Activated CD8-positive, alpha-beta T cell treated with anti-CD3 and anti-CD28 coated beads for 36 hours (primary cell): ENCODE data around the gene HHATL. TPM values are rescaled to one million over a fixed set of nuclear protein-coding genes. Genes with fewer than 3 reads are reported as not detected.

Experiments
- ATAC-seq: fragments of 200-7000 bp; cut with Tn5 transposase; one replicate; pipeline ENCODE4 v1.10.0; 2021; ENCODE audit warnings: mild to moderate bottlenecking, moderate library complexity
- CTCF ChIA-PET: fragments of 350-600 bp; sonication (Branson Sonifier 250); formaldehyde crosslinking; loops from one replicate; lab custom pipeline; 2021; ENCODE audit warnings: antibody characterized with exemption; lab: Charles Lee
- POLR2A ChIA-PET: fragments of 350-600 bp; sonication (Branson Sonifier 250); formaldehyde crosslinking; loops from one replicate; lab custom pipeline; 2021; ENCODE audit warnings: antibody characterized with exemption; lab: Charles Lee
- DNase-seq: peaks from one replicate; pipeline ENCODE4 v3.0.0-alpha.2; 2020
- H3K27ac Mint-ChIP-seq: one replicate; pipeline ENCODE4 v1.8.0; 2021; ENCODE audit warnings: mild to moderate bottlenecking, mixed read lengths
- H3K27me3 Mint-ChIP-seq: one replicate; pipeline ENCODE4 v1.8.0; 2021; ENCODE audit warnings: mixed read lengths
- H3K36me3 Mint-ChIP-seq: one replicate; pipeline ENCODE4 v1.8.0; 2021; ENCODE audit warnings: low read depth, mixed read lengths
- H3K4me1 Mint-ChIP-seq: one replicate; pipeline ENCODE4 v1.8.0; 2021; ENCODE audit warnings: low read depth, mixed read lengths
- H3K4me3 Mint-ChIP-seq: one replicate; pipeline ENCODE4 v1.8.0; 2021; ENCODE audit warnings: mild to moderate bottlenecking, moderate library complexity, mixed read lengths
- H3K9me3 Mint-ChIP-seq: one replicate; pipeline ENCODE4 v1.8.0; 2021; ENCODE audit warnings: mixed read lengths
- intact Hi-C: fragments of 100-400 bp; cut with micrococcal nuclease; formaldehyde crosslinking; loops from one replicate; pipeline ENCODE4 v1.10.0; 2022
- total RNA-seq, 2 experiments: library from RNA; stranded (reverse); gene quantifications; one replicate each; pipeline ENCODE4 v1.2.3, GENCODE V29; 2021
- TF ChIP-seq, protein P1 (sequence below): fragments of 200-600 bp; IDR thresholded peaks from one replicate; pipeline ENCODE4 v1.8.0; 2022; ENCODE audit warnings: antibody characterized with exemption, mild to moderate bottlenecking

HHATL gene
- total RNA-seq, 2 experiments from 2014 or later, result not detected

DNA sequence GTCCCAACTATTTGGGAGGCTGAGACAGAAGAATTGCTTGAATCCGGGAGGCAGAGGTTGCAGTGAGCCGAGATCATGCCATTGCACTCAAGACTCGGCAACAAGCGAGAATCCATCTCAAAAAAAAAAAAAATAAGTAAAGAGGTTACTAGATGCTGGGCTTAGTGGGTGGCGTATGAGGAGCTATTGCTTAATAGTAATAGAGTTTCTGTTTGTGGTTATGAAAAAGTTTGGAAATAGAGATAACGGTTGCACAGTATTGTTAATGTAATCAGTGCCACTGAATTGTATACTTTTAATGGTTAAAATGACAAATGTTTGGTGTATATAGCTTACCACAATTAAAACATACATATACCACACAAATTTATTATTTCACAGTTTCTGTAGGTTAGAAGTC is 14.7 kb upstream of the HHATL start:
- no peaks in the 10 kb centered on the region for H3K9me3 Mint-ChIP-seq
- no peaks in the 10 kb centered on the region for H3K4me1 Mint-ChIP-seq
- ChIA-PET CTCF (interaction anchor here (1.4 kb wide), 1 partner anchor 27 kb away, joined by 5 read pairs; no protein-coding TSS in a partner anchor), POLR2A (interaction anchor here (0.8 kb wide), 1 partner anchor 15 kb away, joined by 3 read pairs; no protein-coding TSS in a partner anchor)
- no peak for ATAC-seq
- H3K36me3 Mint-ChIP-seq, result no peaks in the 10 kb centered on the region
- no peak overlapping the region for H3K27ac Mint-ChIP-seq
- intact Hi-C loops, result no loop called here
- H3K4me3 Mint-ChIP-seq, result no peak overlapping the region
- no peak for DNase-seq
- H3K27me3 Mint-ChIP-seq, result peaks cover 1% of the 10 kb centered on the region
- TF ChIP-seq, protein P1, sequence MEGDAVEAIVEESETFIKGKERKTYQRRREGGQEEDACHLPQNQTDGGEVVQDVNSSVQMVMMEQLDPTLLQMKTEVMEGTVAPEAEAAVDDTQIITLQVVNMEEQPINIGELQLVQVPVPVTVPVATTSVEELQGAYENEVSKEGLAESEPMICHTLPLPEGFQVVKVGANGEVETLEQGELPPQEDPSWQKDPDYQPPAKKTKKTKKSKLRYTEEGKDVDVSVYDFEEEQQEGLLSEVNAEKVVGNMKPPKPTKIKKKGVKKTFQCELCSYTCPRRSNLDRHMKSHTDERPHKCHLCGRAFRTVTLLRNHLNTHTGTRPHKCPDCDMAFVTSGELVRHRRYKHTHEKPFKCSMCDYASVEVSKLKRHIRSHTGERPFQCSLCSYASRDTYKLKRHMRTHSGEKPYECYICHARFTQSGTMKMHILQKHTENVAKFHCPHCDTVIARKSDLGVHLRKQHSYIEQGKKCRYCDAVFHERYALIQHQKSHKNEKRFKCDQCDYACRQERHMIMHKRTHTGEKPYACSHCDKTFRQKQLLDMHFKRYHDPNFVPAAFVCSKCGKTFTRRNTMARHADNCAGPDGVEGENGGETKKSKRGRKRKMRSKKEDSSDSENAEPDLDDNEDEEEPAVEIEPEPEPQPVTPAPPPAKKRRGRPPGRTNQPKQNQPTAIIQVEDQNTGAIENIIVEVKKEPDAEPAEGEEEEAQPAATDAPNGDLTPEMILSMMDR, result no peak

DNA sequence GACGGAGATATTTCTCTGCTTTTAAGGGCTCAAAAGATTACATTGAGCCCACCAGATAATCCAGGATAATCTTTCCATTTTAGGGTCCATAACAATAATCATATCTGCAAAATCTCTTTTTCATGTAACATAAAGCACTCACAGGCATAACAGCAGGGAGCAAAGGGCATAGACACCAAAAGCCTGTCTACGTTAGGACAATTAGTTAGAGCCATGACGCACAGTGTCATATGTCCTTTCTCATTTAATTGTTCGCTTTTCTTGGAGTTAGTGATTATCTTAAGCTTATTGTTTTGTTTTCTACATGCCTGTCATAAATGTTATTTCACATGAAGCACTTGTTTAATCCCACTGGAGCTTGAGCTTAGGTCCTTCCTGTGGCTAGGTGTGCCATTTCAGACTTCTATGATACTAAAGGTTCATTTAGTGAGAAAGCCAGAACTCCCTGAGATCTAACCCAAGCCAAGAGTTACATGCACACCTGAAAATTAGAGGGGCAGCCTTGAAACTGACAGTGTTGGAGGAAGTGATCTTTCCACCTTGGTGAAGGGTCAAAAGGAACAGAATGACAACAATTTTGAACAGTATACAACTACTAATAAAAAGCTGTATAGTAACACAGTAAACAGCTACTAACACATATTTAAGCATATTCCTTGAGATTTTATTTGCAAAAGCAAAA is 11.7 kb upstream of the HHATL start:
- POLR2A ChIA-PET, result no interaction called here
- intact Hi-C loops, result no loop called here
- CTCF ChIA-PET, result interaction anchor here (0.8 kb wide), 1 partner anchor 168 kb away, joined by 3 read pairs; no protein-coding TSS in a partner anchor
- H3K4me3 Mint-ChIP-seq, result no peak overlapping the region
- H3K9me3 Mint-ChIP-seq, result no peaks in the 10 kb centered on the region
- ATAC-seq (no peak), DNase-seq (no peak)
- no peaks in the 10 kb centered on the region for H3K4me1 Mint-ChIP-seq
- H3K27ac Mint-ChIP-seq, result no peak overlapping the region
- TF ChIP-seq, protein P1, result no peak
- H3K27me3 Mint-ChIP-seq, result peaks cover 1% of the 10 kb centered on the region
- no peaks in the 10 kb centered on the region for H3K36me3 Mint-ChIP-seq

DNA sequence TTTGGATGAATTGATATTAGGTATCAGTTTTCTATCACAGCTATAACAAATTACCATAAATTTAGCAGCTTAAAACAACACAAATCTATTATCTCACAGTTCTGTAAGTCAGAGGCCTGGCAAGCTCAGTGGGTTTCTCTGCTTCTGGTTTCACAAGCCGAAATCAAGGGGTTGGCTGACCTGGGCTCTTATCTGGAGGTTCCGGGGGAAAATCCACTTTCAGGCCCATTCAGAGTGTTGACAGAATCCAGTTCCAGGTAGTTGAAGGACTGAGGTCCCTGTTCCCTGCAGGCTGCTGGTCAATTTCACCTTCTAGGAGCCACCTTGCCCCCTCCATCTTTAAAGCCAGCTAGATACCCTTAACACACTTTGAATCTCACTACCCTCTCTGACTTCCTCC is 11.1 kb upstream of the HHATL start:
- H3K9me3 Mint-ChIP-seq, result no peaks in the 10 kb centered on the region

DNA sequence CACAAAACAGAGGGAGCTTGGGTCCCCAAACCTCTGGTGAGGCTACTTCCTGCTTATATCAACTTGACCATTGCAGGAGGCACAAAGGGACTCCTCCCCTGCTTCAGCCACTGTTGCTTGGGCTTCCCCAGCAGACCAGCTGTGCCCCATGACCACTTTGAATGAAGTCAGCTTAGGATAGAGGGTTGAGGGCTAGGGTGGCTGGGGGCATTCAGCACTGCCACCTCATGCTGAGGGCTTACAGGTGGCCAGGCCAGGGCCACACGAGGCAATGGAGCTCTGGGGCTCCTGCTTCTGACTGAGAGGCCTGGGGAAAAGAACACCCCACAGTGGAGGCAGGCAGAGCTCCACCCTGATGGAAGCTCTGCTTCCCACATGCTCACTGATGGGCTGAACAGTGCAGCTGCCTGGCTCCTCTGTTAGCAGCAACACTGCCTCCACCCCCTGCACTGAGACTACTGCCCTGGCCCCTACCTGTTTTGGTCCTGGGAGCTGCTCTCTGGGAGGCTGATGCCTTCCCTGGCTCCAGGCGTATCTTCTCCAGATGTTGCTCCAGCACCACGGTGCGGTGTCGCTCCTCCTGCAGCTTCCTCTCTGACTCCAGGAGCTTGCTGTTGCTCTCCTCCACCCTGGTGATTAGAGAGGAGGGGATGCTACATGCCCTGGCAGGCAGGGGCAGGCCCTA is 10.2 kb upstream of the HHATL start:
- no peaks in the 10 kb centered on the region for H3K36me3 Mint-ChIP-seq
- H3K27me3 Mint-ChIP-seq, result peaks cover 1% of the 10 kb centered on the region
- DNase-seq (no peak), ATAC-seq (no peak)
- H3K9me3 Mint-ChIP-seq, result no peaks in the 10 kb centered on the region
- ChIA-PET CTCF (interaction anchor here (1.7 kb wide), 1 partner anchor 9 kb away, joined by 4 read pairs; no protein-coding TSS in a partner anchor), POLR2A (no interaction called here)
- no peaks in the 10 kb centered on the region for H3K4me1 Mint-ChIP-seq
- no peak overlapping the region for H3K4me3 Mint-ChIP-seq
- H3K27ac Mint-ChIP-seq, result no peak overlapping the region
- TF ChIP-seq, protein P1, result no peak
- intact Hi-C loops, result no loop called here

More for the DNA sequence above, 11.1 kb upstream of the HHATL start:
- CTCF ChIA-PET, result interaction anchor here (0.8 kb wide), 1 partner anchor 168 kb away, joined by 3 read pairs; no protein-coding TSS in a partner anchor
- intact Hi-C loops, result no loop called here
- POLR2A ChIA-PET, result no interaction called here
- DNase-seq, result no peak
- no peaks in the 10 kb centered on the region for H3K36me3 Mint-ChIP-seq
- ATAC-seq, result no peak
- H3K27ac Mint-ChIP-seq, result no peak overlapping the region
- H3K27me3 Mint-ChIP-seq, result peaks cover 1% of the 10 kb centered on the region
- no peak overlapping the region for H3K4me3 Mint-ChIP-seq
- TF ChIP-seq, protein P1, result no peak
- no peaks in the 10 kb centered on the region for H3K4me1 Mint-ChIP-seq

DNA sequence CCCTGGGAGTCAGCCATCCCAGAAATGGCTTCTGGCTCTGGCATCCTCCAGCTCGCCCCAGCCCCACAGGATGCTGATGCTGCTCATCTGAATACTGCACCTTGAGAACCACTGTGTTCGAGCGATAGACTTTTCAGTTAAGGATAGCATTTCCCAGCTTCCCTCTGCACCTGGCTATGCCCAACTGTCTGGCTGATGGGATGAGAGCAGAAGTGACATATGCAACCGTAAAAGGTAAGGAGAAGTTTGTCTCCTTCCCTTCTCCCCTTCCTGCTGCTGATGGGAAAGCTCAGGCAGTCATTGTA is 9.7 kb upstream of the HHATL start:
- Mint-ChIP-seq H3K27me3 (peaks cover 1% of the 10 kb centered on the region), H3K36me3 (no peaks in the 10 kb centered on the region), H3K4me1 (no peaks in the 10 kb centered on the region), H3K27ac (no peak overlapping the region), H3K9me3 (no peaks in the 10 kb centered on the region), H3K4me3 (no peak overlapping the region)
- ChIA-PET POLR2A (no interaction called here), CTCF (interaction anchor here (1.0 to 1.7 kb wide), 3 partner anchors 9 to 47 kb away, joined by 3 to 4 read pairs (median 3); no protein-coding TSS in a partner anchor)
- TF ChIP-seq, protein P1, result no peak
- no peak for ATAC-seq
- no peak for DNase-seq
- intact Hi-C loops, result no loop called here
